Effector CD4-positive, alpha-beta T cell (primary cell): ENCODE results near the gene TENM4.

Experiments used
- DNase-seq: peaks from one replicate; pipeline ENCODE4 v3.0.0-alpha.2; 2020

The TENM4 gene

DNA sequence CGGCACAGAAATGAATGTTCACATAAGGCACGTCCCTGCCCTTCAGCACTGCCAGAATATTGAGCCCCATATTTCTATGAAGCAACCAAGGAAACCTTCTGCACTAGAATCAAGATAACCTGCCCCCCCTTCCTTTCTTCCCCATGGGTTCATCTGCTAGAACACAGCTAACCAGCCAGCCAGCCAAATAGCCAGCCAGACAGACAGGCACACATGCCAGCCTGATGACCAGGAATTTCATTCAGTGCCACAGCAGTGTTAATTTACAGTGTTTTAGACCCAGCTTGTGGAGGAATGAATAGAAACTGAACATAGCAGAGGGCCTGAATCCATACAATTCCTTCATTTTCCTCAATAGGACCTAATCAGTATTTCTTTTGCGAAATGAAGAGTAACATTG lies 57.0 kb downstream of the TENM4 start:
- DNase-seq, result no peak

DNA sequence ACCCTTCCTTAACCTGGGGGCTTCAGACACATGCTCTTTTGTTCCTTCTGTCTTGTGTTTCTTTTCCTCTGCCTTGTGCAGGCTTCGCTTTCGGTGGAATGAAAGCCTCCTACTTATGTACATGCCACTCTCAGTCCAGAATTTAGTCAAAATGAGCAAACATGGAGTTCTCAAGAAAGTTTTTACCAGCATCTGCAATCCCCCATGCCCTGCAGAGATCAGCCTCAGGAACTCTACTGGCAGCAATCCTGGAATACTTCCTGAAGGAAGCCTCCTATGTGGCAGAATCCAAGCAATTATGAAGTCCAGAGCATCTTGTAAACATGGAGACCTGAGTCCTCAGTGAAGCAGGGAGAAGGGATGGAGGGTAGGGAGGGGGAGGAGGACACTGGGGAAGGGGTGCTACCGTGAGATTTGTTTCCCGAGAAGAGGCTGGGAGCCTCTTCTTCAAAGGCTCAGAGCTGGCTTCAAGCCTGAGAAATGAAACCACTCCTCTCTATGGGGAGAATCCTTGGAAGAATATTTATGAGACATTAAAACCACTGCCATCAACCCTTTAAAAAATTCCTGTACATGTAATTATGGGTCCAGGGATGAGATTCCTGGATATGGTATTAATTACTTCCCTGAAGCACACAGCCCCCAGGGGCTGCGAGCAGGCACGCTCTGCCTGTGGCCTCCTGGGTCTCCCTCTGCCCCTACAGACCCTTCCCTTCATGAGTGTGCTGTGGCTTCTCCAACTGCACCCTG lies 58.4 kb downstream of the TENM4 start:
- no peak for DNase-seq

DNA sequence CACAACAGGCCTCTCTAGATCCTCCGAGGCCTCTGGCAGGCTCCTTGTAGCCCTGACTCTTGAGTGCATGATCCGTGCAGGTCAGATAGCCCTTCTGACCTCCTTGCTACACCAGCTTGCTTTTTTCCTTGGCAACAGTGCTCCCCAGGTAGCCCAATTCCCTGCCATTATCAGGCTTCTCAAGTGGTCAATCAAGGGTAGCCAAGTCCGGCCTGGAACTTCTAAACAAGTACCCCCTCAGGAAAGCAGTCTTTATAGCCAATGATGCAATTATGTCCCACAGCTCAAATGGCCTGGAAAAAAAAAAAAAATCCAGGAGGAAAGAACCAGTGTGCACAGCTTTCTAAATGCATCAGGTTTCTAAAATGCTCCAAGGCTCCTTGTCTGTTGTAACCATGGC lies 59.8 kb downstream of the TENM4 start:
- DNase-seq, result no peak

DNA sequence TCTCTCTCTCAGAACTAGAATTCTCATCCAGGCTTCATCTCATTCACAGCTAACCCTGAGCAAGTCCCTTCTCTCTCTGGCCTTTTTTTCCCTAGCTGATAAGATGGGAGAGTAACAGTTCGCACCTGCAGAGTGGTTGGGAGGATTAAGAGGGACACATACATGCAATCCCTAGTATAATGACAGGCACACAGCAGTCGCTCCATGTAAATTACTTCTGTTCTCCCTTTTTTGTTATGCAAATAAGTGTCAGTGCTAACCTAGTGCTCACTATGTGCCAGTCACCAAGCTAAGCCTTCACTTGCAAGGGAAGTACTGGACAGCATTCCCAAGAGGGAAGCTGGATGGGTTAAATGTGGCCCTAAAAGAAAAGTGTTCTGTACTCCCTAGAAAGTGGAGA lies 63.4 kb downstream of the TENM4 start:
- no peak for DNase-seq

DNA sequence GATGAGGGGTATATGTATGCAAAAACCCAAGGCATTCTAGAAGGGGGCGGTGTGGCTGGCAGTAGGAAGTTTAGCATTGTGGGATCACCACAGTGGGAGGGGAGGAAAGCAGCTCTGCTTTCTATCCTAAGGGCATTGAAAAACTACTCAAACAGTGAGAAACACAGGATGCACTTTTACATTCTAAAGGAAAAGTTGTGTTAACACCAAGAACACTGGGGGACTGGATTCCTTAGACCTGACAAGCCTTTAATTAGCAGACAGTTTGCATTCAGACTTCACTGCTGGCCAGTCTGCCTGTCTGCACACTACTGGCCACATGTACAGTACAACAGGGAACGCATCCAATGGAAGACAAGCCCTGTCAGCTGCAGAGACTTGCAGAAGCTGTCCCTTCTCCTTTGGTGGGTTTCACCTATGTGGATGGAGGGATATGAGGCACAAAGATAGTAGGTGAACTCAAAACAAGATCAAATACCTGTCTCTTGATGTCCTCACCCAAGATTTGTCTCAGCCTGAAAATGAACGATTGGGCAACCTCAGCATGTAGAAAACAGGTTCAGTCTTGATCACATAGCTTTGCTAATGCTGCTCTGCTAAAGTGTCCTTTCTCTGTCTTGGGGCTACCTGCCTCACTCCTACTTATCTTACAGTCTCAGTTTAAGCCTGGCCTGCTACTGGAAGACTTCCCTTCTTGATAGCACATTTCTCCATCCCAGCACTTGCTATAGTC lies 64.8 kb downstream of the TENM4 start:
- DNase-seq, result no peak

DNA sequence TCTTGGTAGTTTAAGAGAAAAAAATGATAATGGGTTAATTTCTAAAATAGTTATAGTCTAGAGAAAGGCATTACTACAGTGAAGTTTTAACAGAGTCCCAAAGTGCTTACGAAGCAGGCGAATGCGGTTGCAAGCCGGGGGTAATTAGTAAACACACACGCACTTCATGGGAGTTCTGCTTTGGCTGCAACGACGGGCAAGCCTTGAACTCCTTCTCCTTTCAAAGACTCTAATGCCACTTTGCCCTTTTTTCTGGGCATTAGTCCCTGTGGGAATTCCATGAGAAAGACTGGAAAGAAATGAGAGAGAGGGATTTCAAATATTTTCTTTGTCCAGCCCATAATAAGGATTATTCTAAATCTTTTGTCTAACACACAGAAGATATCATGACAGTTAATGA lies 66.1 kb downstream of the TENM4 start:
- DNase-seq, result no peak

DNA sequence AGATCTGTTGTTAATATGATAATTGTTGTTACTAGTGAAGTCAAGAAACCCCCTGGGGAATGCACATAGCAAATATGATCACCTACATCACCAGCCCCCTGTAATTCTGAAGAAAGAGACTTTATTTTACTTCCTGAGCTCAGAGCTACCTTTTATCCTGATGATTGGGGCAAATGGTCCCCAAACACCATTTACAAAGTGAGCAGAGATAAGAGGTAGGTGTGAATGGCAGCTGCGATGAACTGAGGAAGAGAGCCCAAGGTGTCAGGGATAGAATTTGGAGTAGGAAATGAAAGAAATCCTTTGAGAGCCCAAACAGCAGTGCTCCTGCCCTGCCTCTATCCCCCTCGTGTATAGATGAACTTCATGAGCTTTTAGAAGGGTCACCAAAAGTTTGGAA lies 69.1 kb downstream of the TENM4 start:
- no peak for DNase-seq

DNA sequence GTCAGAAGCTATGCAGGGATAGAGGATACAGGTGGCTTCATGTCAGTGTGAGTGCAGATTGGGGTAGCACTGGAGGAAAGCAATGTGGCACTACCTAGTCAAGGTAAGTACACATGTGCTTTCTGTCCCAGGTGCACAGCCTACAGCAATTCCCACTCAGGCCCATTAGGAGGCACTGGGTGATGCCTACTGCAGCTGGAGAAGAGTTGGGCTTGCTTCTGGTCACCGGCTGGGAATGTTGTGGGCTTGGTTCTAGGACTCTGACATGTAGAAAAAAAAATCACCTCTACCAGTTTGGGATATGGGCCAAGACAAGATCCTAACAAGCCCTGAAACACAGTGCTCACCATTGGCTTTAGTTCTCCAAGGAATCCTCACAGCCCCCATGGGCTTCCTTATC lies 69.7 kb downstream of the TENM4 start:
- DNase-seq, result no peak

DNA sequence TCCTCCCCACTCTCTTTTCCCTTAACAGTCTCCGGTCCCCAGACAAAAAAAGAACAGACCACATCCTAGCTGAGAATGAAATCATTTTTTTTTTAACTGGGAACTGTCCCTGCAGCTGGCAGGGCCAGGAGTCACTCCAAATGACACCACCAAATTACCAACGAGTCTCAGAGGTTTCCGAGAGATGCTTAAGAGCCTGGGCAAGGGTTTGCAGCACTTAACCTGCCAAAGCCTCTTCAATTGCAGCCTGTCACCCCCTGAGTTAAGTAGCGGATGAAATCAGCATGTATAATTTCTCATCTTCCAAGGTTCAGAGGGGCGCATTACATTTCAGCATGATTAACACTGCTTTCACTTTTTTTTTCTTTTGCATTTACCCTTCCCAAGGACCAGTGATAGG lies 71.8 kb downstream of the TENM4 start:
- no peak for DNase-seq

DNA sequence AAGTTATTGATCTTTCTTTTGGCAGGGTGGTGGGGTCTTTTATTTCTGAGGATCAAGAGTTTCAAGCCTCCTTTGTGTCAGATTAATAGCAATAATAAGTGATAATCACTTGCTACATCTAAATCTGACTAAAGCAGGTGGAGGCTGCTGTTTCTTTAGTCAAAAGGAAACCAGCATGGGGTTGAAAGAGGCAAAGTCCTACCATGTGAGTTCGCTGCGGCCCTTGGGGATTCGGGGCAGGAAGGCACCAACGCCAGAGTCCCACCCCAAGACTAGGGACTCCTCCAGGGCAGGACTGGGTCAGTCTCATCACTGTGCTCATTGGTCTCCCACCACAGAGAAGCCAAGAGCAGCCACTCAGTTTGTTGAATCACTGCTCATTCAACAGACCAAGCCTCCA lies 73.0 kb downstream of the TENM4 start:
- no peak for DNase-seq

DNA sequence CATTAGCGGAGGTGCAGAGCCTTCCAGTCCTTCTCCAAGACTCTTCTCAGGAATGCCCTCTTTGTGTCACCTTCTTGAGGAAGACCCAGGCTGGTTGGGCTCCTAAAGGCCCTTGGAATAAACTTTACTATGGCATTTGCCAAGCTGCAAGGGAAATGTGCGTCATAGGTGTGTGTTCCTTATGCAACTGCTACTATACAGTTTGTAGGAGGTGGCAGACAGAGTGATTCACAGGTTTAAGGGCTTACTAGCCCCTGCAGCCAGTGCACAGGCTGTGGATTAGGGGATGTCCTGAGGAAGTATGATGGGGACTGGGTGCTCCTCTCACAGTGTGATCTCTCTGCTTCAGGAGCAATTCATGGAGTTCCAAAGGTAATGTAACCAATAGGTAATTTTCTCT lies 74.6 kb downstream of the TENM4 start:
- no peak for DNase-seq

DNA sequence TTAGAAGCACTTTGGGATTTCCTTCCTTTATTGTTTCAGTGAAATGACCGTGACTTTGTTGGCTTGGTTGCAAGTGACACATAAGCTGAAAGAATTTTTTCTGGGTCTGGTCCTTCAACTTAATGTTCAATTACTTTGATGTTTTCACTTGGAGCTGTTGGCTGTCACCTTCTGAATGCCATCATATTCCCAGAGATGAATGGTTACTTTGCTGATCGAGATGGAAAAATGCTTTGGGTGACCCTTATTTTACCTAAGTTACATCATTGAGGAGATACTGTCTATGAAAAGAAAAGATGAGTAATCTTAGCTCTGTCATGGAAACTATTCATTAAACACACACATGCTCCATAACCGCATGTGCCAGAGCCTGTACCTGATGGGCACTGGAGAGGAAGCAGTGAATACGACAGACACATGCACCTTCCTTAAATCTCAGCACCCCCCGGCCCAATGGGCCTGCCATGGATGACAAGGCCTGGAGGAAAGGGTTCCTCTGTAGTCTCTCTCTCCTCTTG lies 76.9 kb downstream of the TENM4 start:
- DNase-seq, result no peak

DNA sequence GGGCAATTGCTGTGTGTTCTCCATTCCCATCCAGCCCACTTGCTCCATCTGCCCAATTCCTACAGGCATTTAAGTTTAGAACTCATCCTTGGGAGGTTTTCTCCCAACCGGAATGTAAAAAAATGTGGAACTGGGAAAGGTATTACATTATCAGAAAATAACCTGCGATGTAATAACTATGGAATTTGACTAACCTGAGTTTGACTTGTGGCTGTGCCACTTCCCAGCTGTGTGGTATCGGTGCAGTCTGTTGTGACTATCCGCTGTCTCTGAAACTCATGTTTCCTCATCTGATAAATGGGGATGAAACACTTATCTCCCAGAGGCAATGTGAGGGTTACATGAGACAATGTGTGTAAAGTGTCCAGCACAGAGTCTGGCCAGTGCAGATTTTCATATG lies 77.6 kb downstream of the TENM4 start:
- no peak for DNase-seq

DNA sequence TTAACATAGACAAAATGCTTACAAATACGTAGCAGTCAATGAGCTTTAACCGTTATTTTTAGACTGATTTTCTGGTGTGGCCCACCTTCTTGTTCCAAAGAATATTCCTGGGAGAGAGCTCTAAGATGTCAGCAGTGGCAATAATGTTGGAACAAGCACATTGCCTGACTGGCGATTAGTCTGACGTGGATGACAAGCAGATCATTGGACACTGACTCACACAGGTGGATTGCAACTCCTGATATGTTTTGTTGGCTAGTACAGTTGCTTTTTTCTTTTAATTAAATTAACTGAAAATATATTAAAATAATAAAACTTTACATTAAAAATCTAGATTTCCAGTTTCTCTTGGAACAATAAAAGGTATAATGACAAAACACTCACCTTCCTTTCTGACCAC lies 78.0 kb downstream of the TENM4 start:
- DNase-seq, result no peak

DNA sequence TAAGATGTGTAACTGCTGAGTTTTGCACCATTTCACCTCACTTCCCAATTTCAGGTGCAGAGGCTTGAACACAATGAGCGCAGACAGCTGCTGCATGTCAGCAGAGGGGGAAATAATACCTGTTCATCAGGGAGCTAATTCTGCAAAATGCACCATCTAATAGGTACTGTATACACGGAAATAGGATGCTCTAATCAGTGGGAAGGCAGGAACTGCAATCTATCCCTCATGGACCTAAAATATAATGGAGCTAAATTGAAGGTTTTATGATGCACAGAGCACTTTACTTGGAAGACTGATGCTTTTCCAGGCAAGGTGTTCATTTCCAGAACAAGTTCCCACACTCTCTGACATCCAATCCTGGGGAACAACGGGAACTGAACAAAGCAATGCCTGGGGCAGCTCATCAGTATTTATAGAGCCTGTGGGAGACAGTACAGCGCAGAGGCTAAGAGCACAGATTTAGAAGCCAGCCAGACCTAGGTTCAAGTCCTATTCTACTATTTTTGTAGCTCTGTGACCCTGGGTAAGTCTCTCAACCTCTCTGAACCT lies 78.5 kb downstream of the TENM4 start:
- no peak for DNase-seq

DNA sequence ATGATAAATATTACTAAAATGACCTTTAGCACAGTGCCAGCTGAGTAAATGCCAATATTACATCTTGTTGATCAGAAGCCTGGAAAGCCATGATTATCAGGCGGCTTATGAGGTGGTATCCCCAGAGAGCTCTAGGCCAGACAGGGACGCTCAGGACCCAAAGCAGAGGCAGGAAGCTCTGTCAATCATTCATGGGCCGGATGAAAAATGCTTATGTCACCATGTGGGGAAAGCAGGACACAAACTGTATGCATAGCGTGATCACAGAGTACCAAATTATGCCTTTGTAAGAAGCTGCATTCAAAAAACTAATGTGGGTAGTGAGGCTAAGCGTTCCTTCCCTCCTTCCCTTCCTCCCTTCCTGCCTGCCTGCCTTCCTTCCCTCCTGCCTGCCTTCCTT lies 82.6 kb downstream of the TENM4 start:
- DNase-seq, result no peak

DNA sequence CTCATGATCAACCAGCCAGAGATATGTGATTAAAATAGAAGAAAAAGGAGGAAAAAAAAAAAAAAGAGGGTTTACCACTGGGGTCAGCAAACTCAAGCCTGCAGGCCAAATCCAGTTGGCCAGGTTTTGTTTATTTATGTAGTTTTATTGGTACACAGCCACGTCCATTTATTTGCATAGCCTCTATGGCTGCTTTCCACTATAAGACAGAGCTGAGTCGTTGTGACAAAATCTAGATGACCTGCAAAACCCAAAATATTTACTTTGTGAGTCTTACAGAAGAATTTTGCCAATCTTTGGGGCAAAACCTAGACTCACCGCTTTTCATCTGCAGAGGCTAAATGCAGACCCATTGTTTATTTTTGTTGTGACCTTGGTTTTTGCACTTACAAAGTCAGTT lies 87.1 kb downstream of the TENM4 start:
- no peak for DNase-seq

DNA sequence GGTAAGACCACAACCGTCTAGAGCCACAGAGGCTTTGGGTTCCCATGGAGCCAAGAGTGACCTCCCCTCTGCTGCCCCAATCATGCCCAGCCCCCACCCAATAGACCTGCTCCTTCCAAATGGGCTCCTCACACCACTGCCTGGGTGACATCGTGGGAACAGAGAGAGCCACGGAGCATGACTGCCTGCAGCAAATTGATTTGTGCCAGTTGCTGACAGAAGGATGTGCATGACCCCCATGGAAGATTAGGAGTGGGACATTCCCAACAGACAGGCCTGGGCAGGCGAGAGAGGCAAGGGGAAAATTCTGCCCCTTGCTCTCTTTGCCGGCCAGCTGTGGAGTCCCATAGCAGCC lies 88.5 kb downstream of the TENM4 start:
- no peak for DNase-seq

DNA sequence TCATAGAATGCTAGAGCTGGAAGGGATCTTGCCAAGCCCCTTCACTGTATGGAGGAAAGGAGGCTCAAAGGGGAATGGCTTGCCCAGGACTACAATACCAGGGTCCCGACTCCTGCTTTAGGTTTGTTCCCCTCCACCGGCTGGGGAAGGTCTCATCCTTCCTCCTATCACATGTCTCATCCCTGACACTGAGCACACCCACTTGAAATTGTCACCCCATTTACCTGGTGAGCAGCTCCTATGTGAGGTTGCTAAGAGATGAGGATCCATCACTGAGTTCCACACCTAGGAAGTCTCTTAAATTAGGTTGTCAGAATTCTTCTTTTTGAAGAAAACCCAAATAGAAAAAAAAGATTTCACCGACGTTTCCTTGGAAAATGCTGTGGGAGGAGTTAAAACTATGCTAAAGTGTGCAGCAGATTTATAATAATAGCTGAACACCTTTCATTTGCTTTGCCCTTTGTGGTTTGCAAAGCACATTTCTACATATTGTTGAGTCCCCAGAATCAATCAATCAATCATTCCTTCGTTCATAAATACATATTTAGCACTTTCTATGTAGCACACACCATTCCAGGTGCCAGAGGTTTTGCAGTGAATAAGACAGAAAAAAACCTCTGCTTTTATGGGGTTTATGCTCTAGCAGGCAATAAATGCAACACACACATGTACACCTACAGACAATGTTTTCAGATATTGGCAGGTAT lies 91.7 kb downstream of the TENM4 start:
- no peak for DNase-seq

DNA sequence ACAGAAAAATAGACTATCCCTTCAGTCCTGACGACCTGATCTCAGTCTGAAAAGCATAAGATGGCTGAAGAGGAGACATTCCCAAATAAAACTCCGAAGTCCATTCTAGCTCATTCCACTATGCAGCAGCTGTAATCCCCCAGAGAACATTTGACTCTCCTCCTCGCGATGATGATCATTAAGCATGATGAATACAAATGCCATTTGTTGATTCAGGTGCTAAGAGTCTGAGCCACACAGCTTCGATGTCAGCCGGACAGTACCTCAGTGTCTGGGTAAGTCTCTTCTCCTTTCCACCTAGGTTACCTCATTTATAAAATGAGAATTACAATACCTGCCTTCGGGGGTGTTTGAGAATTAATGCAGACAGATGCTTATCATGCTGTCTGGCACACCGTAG lies 94.8 kb downstream of the TENM4 start:
- DNase-seq, result no peak

DNA sequence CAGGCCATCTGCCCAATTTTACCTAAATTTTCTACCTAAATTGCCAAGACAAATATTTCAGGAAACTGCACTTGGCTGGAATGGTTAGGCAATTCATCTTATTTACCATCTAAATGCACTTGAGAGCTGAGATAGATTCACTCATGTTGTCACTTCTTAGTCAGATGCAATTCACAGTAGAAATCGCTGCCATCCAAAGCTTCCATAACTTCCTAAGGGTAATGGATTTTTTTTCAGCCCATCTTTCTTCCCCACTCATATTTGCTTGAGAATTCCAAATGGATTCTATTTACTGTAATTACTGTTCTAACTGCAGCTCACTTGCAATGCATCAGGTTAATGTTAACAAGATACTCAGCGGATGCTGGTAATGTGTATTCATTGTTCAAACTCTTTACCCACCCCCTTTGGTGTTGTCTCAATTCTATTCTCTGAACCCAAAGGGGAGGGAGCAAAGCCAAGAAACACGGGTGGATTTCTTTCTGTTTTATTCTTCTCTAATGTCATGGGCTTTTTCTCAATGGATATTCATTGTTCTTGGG lies 96.0 kb downstream of the TENM4 start:
- no peak for DNase-seq

DNA sequence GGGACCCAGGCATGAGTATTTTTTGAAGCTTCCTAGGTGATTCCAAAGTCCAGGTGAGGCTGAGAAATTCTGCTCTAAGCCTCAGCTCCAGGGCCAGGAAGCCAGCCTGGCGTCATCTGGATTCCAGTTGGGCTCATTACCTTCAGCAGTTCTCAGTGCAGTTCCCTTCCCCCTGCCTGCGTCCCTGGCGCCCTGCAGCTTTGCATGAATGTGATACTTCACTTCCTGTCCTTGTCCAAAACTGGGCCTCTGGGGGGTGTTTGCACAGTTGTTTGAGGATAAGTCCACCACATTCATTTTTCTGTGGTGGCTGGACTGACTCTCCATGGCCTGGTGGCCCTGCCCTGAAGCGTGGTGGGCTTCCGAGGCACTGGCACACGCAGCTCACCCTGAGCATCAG lies 98.1 kb downstream of the TENM4 start:
- no peak for DNase-seq

DNA sequence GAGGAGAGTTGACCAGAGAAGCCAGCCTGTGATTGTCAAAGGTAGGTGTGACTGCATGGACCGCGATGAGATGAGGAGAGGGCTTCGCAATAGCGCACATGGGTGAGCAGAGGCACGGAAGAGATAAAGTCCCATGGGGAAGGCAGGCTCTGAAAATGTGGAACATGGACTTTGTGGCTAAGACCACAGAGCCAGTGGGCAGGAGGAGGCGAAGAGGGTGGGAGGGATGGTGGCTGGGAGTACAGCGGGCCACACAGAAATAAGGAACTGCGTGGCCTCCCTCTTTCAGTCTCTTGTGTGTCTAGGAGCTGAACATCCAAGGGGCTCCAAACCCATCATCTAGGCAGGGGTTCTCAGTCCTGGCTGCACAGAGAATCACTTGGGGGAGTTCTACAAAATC lies 98.6 kb downstream of the TENM4 start:
- no peak for DNase-seq
